A673 (cell line): ENCODE results near the gene EIF3K.

Source experiments
- EZH2 ChIP-seq: fragments of 200-600 bp; sonication (generic); IDR thresholded peaks from 2 replicates; pipeline ENCODE4 v1.6.1; 2017; ENCODE audit warnings: borderline replicate concordance, low read depth, mild to moderate bottlenecking, mixed read lengths, antibody characterized with exemption, low read length; ENCODE audit not compliant: poor library complexity, severe bottlenecking
- TF ChIP-seq, protein P1 (sequence below): fragments of 300-800, 200-600 bp; sonication (generic); conservative IDR thresholded peaks from 2 replicates; pipeline ENCODE4 v1.5.1; 2017; ENCODE audit warnings: low read depth, mild to moderate bottlenecking, antibody characterized with exemption, low read length, moderate library complexity, mixed read lengths

- TF ChIP-seq, protein P1, sequence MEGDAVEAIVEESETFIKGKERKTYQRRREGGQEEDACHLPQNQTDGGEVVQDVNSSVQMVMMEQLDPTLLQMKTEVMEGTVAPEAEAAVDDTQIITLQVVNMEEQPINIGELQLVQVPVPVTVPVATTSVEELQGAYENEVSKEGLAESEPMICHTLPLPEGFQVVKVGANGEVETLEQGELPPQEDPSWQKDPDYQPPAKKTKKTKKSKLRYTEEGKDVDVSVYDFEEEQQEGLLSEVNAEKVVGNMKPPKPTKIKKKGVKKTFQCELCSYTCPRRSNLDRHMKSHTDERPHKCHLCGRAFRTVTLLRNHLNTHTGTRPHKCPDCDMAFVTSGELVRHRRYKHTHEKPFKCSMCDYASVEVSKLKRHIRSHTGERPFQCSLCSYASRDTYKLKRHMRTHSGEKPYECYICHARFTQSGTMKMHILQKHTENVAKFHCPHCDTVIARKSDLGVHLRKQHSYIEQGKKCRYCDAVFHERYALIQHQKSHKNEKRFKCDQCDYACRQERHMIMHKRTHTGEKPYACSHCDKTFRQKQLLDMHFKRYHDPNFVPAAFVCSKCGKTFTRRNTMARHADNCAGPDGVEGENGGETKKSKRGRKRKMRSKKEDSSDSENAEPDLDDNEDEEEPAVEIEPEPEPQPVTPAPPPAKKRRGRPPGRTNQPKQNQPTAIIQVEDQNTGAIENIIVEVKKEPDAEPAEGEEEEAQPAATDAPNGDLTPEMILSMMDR = no peak
- no peak for TF ChIP-seq EZH2
These were observed 29.2 kb downstream of the EIF3K start for GRCh38 chr19:38647966-38648768.
